ENCODE results near the gene GRIK3.

DNA sequence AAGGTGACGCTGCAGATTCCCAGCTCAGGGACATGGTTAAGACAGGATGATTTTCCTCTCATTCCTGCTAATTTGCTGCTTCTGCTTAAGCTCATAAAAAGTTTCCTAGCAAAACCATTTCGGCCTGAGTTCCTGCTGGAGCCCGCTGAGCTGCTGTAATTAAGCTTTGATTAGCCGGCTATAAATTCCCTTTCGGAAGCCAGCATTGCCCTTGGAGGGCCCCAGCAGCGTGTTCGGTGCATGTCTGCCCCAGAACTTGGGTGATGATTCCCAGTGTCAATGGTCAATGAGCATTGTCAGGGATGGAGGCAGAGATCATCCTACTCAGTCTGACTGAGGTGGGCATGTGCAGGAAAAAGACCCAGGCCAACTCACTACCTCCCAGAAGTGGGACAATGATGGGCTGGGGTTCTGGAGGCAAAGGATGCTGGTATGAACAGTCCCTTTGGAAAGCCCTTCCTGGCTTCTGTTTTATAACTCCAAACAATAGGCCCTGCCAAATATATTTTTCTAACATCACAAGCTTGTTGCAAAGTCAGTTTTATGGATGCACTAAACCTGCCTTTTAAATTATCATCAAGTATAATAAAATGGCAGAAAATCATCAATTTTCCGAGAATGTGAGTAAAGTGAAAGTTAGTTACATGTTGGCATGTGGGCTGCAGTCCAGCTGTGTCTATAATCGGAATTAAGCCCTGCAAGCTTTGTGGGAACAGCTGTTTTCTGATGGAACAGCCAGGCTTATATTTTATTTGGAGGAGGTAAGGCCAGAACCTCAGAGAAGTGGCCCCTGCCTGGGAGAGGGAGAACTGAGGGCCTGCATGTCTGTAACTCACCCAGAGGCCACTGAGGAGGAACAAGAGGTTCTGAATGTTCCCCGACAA, 257.1 kb downstream of the GRIK3 start:
- TF ChIP-seq, protein P1, sequence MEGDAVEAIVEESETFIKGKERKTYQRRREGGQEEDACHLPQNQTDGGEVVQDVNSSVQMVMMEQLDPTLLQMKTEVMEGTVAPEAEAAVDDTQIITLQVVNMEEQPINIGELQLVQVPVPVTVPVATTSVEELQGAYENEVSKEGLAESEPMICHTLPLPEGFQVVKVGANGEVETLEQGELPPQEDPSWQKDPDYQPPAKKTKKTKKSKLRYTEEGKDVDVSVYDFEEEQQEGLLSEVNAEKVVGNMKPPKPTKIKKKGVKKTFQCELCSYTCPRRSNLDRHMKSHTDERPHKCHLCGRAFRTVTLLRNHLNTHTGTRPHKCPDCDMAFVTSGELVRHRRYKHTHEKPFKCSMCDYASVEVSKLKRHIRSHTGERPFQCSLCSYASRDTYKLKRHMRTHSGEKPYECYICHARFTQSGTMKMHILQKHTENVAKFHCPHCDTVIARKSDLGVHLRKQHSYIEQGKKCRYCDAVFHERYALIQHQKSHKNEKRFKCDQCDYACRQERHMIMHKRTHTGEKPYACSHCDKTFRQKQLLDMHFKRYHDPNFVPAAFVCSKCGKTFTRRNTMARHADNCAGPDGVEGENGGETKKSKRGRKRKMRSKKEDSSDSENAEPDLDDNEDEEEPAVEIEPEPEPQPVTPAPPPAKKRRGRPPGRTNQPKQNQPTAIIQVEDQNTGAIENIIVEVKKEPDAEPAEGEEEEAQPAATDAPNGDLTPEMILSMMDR (conservative IDR thresholded peaks at IDR 0.05; ENCODE audit: low read length), result no peak
- no peak for TF ChIP-seq EZH2phosphoT487 (IDR thresholded peaks at IDR 0.05; ENCODE audit: borderline replicate concordance, low read depth, low read length)

Data from OCI-LY7 (cell line).